Activated T-helper 17 cell treated with anti-CD3 and anti-CD28 coated beads, Interleukin-2, amount 50 U/mL, for 72 hours (primary cell): ENCODE measurements around the gene CAMSAP2. TPM values are rescaled to one million over a fixed set of nuclear protein-coding genes. Genes with fewer than 3 reads are reported as not detected.
A peak's percentile ranks its signal among the peaks of the same experiment; 100 is the strongest.

ENCODE experiments used
- ATAC-seq: fragments of 150-1000 bp; cut with Tn5 transposase; replicated peaks from 2 replicates; pipeline ENCODE4 v1.10.0; 2021; ENCODE audit warnings: mild to moderate bottlenecking, moderate library complexity
- H3K27ac Mint-ChIP-seq: one replicate; pipeline ENCODE4 v1.8.0; 2022; ENCODE audit warnings: mixed read lengths
- H3K27me3 Mint-ChIP-seq: one replicate; pipeline ENCODE4 v1.8.0; 2022; ENCODE audit warnings: mixed read lengths
- H3K36me3 Mint-ChIP-seq: one replicate; pipeline ENCODE4 v1.8.0; 2022; ENCODE audit warnings: low read depth, mild to moderate bottlenecking, mixed read lengths
- H3K4me1 Mint-ChIP-seq: one replicate; pipeline ENCODE4 v1.8.0; 2022; ENCODE audit warnings: mixed read lengths
- H3K4me3 Mint-ChIP-seq: one replicate; pipeline ENCODE4 v1.8.0; 2022; ENCODE audit warnings: mild to moderate bottlenecking, mixed read lengths
- H3K9me3 Mint-ChIP-seq: one replicate; pipeline ENCODE4 v1.8.0; 2022; ENCODE audit warnings: mixed read lengths
- total RNA-seq, 2 donors: library from RNA; stranded (reverse); gene quantifications; one replicate each; pipeline ENCODE4 v1.2.3, GENCODE V29; 2022

The CAMSAP2 gene
- total RNA-seq, 2 donors from 2014 or later: 3.4 to 5.3 TPM

DNA sequence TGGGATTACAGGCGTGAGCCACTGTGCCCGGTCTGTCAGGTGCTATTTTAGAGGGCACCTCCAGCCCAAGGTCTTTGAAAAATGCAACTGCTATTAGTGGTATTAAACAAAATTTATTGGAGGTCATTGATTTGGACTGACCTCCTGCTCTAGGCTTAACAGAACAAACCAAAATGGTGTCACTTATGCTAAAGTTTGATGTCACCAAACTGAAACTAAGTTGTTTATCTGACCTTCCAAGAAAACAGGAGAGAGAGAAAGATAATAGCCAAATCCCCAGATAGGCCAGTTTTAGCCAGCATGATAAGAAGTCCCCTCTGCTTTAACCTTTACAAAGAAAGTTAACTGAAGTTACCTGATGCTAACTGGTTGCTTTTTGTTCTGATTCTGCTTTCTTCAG lies 147.9 kb downstream of the CAMSAP2 start:
- ATAC-seq: no peak
- Mint-ChIP-seq H3K4me1 (peaks cover 26% of the 10 kb centered on the region), H3K27me3 (no peaks in the 10 kb centered on the region), H3K4me3 (peak overlapping the region; percentile 41), H3K27ac (no peak overlapping the region), H3K9me3 (no peaks in the 10 kb centered on the region), H3K36me3 (no peaks in the 10 kb centered on the region)

GRCh38 chr1:200887036-200887435 lies 148.3 kb downstream of the CAMSAP2 start:
- Mint-ChIP-seq H3K9me3 (no peaks in the 10 kb centered on the region), H3K27me3 (peaks cover 2% of the 10 kb centered on the region), H3K4me3 (peak overlapping the region; percentile 41), H3K27ac (no peak overlapping the region), H3K36me3 (no peaks in the 10 kb centered on the region), H3K4me1 (peaks cover 26% of the 10 kb centered on the region)
- no peak for ATAC-seq

DNA sequence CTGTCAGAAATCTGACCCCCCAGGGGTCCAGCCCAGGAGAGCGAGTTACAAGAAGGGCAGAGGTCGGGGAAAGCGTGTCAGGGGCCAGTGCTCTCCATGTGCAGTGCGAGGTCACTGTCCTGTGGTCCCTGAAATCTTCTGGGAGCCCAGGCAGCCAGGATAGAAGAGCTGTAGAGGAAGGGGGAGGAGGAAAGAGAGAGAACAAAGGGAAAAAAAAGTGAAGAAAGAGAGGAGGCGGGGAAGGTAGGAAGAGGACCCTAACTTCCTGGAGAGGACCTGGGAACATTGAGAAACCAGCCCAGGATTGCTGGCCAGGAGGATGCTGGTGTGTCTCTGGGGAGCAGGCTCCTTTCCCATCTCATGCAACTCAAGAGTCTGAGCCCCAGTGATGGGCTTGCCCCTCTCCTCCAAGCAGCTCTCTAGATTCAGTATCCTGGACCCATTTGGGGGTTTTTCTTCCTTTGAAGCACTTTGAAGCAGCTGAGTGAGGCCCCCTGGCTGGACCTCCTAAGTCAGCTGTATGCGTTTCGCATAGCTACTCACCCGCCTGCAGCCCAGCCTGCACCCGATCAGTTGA lies 149.2 kb downstream of the CAMSAP2 start:
- H3K9me3 Mint-ChIP-seq: no peaks in the 10 kb centered on the region
- peak overlapping the region; percentile 5 for H3K27ac Mint-ChIP-seq

DNA sequence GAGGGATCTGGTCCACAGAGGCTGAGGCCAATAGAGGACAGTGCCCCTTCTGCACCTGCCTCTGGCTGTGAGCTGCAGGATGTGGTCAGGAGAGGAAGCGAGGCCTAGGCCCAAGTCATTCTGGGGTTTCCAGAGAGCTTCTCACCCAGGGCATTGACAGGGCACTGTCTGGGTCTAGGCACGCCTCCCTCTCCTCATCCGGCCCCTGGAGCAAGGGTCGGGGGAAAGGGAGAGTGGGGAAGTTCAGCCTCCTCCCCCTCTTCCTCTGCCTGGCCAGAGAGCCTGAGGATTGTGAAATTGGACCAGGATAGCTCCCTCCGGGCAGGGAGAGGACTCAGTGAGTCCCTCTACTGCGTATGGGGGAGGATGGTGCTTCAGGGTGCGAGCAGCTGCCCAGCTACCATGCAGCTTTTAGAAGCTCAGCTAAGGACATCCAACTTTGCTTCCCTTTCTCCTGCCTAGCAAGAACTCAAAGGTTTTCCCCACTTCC lies 149.7 kb downstream of the CAMSAP2 start:
- Mint-ChIP-seq H3K36me3 (no peaks in the 10 kb centered on the region), H3K4me1 (peaks cover 26% of the 10 kb centered on the region), H3K27me3 (peaks cover 11% of the 10 kb centered on the region), H3K9me3 (no peaks in the 10 kb centered on the region), H3K27ac (peak overlapping the region; percentile 5), H3K4me3 (peak overlapping the region; percentile 43)
- ATAC-seq: peak; percentile 88

More for the DNA sequence above, 149.2 kb downstream of the CAMSAP2 start:
- Mint-ChIP-seq H3K4me1 (peaks cover 26% of the 10 kb centered on the region), H3K27me3 (peaks cover 9% of the 10 kb centered on the region), H3K4me3 (peak overlapping the region; percentile 43), H3K36me3 (no peaks in the 10 kb centered on the region)
- no peak for ATAC-seq

- H3K9me3 Mint-ChIP-seq: no peaks in the 10 kb centered on the region
- ATAC-seq: peak; percentile 83
- H3K27ac Mint-ChIP-seq: peak overlapping the region; percentile 5
- H3K4me1 Mint-ChIP-seq: peaks cover 26% of the 10 kb centered on the region
- H3K36me3 Mint-ChIP-seq: no peaks in the 10 kb centered on the region
- peaks cover 11% of the 10 kb centered on the region for H3K27me3 Mint-ChIP-seq
- peak overlapping the region; percentile 43 for H3K4me3 Mint-ChIP-seq
Measured at GRCh38 chr1:200889571-200889970, 150.9 kb downstream of the CAMSAP2 start.

DNA sequence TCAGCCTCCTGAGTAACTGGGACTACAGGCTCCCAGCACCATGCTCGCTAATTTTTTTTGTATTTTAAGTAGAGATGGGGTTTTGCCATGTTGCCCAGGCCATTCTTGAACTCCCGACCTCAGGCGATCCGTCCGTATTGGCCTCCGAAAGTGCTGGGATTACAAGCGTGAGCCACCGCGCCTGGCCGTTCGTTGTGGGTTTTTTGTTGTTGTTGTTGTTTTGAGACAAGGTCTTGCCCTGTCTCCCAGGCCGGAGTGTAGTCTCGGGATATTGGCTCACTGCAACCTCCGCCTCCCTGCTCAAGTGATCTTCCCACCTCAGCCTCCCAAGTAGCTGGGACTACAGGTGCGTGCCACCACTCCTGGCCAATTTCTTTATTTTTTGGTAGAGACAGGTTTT lies 151.3 kb downstream of the CAMSAP2 start:
- no peaks in the 10 kb centered on the region for H3K36me3 Mint-ChIP-seq
- no peak for ATAC-seq
- H3K27me3 Mint-ChIP-seq: peaks cover 11% of the 10 kb centered on the region
- peaks cover 26% of the 10 kb centered on the region for H3K4me1 Mint-ChIP-seq
- H3K9me3 Mint-ChIP-seq: no peaks in the 10 kb centered on the region
- H3K4me3 Mint-ChIP-seq: peak overlapping the region; percentile 43
- H3K27ac Mint-ChIP-seq: no peak overlapping the region

DNA sequence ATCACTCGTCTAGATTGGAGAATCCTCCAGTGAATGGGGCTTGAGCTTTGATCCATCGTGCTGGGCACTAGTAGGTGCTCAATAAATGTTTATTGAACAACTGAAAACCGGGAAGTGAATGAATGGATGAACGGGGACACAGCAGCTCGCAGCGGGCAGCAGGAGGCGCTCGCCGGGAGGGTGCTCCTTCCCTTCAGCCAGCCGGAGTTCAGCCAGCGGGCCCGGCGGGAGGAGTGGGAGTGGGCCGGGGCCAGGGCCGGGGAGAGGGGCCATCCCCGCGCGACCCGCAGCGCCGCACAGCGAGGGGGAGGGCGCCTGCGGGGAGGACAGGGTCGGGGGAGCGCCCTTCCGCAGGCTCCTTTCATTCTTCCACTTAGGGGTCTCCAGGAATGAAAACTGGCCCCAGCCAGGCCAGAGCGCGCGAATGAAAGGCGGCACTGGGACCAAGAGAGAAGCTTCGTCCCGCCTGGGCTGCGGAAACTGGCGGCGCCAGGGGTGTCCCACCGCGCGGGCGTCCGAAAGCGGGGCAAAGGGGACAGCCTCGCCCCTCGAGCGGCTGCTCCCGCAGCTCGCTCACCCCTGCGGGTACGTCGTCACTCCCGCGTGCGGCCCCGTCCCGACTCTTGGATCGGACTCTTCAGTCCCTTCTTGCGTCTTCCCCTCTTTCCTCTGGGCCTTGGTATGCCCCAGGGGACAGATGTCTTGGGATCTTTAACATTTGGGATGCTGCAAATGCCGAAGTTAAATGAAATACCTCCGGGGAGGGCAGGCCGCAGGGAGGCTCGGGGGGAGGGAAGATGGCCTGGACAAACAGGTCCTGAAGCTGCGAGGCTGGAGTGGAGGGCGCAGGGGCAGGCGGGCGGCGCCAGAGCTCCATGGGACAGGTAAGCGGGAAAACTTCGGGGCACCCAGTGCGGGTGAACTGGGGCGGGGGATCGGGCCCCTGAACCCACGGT lies 152.4 kb downstream of the CAMSAP2 start:
- Mint-ChIP-seq H3K27ac (no peak overlapping the region), H3K4me3 (peak overlapping the region; percentile 43), H3K36me3 (no peaks in the 10 kb centered on the region), H3K4me1 (peaks cover 26% of the 10 kb centered on the region), H3K9me3 (no peaks in the 10 kb centered on the region), H3K27me3 (peaks cover 11% of the 10 kb centered on the region)
- ATAC-seq: no peak

DNA sequence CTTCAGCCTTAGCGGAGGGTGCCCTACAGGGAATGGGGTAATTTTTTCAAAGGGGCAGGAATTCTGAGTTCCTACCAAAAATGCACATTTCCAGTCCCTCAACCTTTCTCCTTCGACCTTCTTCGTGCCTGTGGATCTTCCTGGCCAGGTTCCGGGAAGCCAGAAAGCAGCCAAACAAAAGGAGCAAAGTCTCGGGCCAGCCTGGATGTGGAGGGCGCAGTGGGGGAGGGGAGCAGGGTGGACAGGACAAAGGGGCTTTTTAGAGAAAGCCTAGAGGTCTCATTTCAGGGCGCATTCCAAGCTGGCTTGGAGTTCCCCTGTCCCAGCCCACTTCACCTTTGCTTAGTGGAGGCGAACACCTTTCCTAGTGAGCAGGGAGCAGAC lies 153.1 kb downstream of the CAMSAP2 start:
- Mint-ChIP-seq H3K27ac (no peak overlapping the region), H3K4me1 (peaks cover 26% of the 10 kb centered on the region), H3K9me3 (no peaks in the 10 kb centered on the region), H3K27me3 (peaks cover 11% of the 10 kb centered on the region), H3K4me3 (peak overlapping the region; percentile 43), H3K36me3 (no peaks in the 10 kb centered on the region)
- no peak for ATAC-seq

DNA sequence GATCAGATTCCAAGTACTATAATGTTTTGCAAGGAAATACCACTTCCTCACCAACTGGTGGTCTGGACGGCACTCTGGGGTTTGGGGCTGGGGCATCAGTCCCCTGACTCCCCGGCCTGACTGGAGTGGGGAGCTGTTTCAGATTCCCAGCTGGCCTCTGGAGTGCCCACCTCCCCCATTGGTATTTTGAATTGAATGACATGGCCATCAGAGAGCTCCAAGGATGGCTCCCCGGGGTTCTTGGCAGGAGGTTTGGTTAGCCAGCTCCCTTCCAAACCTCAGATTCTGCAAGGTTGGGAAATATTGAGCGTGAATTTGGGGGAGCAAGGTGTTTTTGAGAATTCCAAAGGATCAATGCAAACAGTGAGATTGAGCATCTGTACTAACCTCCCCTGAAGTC lies 153.9 kb downstream of the CAMSAP2 start:
- Mint-ChIP-seq H3K9me3 (no peaks in the 10 kb centered on the region), H3K27ac (no peak overlapping the region), H3K27me3 (peaks cover 11% of the 10 kb centered on the region), H3K4me3 (no peak overlapping the region), H3K36me3 (no peaks in the 10 kb centered on the region), H3K4me1 (peaks cover 25% of the 10 kb centered on the region)
- ATAC-seq: no peak

DNA sequence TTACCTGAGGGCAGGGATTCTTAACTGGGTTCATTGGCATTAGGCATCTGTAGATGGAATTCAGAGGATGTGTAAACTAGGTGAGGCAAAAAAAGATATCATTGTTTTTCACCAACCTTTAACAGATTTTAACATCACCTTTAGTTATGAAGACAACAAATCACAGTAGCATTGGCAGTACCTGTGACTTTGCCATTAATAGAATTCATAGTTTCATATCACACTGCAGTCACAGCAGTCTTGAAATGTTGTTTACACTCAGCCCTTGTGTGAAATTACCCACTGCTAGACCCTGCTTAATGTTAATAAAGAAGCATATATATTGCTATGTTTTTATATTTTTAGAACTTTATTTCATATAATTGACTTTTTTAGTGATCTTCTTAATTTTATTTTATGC lies 154.3 kb downstream of the CAMSAP2 start:
- Mint-ChIP-seq H3K4me1 (peaks cover 21% of the 10 kb centered on the region), H3K4me3 (no peak overlapping the region), H3K27ac (no peak overlapping the region), H3K9me3 (no peaks in the 10 kb centered on the region), H3K36me3 (no peaks in the 10 kb centered on the region), H3K27me3 (peaks cover 11% of the 10 kb centered on the region)
- no peak for ATAC-seq

GRCh38 chr1:200893411-200893901 lies 154.8 kb downstream of the CAMSAP2 start:
- Mint-ChIP-seq H3K36me3 (no peaks in the 10 kb centered on the region), H3K27ac (no peak overlapping the region), H3K9me3 (no peaks in the 10 kb centered on the region), H3K4me1 (peaks cover 19% of the 10 kb centered on the region), H3K4me3 (no peak overlapping the region), H3K27me3 (peaks cover 11% of the 10 kb centered on the region)
- no peak for ATAC-seq

DNA sequence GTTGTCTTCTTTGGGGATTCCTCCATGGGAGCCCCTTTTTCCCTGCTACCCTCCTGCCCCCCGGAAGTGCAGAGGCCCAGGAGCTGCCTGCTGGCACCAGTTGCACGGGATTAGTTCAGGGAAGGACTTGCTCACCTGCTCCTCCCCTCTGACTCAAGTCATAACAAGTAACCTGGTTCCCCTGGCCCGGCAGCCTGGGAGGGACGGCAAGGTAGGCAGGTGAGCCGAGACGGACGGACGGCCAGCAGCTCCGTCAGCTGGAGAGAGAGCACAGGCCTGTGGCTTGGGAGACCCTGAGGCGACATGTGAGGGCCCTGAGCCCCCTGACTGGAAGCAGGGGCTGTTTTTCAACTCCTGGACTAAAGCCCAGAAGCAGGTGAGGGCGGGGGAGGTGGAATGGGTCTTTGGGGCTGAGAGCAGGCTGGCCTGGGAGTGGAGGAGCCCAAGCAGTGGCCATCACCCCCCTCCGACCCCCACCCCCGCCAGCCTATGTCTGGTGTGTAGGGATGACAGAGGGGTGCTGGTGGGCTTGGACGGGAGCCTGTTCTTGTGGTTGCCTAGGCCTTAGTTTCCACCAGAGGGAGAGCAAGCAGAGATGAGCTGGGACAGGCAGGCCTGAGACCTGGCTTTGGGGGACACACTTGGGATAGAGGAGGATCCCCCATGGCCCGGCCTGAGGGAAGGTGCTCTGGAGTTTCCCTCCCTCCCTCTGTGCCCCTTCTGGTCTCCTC lies 156.2 kb downstream of the CAMSAP2 start, which contains the start of gene INAVA:
Gene INAVA (plus strand): TSS at position 189 of the 731 bp plus-strand sequence. CDS start 3,501 bp downstream, outside the sequence.
- H3K27me3 Mint-ChIP-seq: peaks cover 19% of the 10 kb centered on the region
- peaks cover 6% of the 10 kb centered on the region for H3K4me1 Mint-ChIP-seq
- H3K9me3 Mint-ChIP-seq: no peaks in the 10 kb centered on the region
- H3K4me3 Mint-ChIP-seq: no peak within 1 kb of the TSS
- H3K27ac Mint-ChIP-seq: no peak within 1 kb of the TSS
- ATAC-seq: no peak
- no peaks in the 10 kb centered on the region for H3K36me3 Mint-ChIP-seq

GRCh38 chr1:200895443-200895789 lies 156.7 kb downstream of the CAMSAP2 start:
- Mint-ChIP-seq H3K27ac (no peak overlapping the region), H3K9me3 (no peaks in the 10 kb centered on the region), H3K4me1 (peaks cover 5% of the 10 kb centered on the region), H3K27me3 (peaks cover 19% of the 10 kb centered on the region), H3K4me3 (no peak overlapping the region), H3K36me3 (no peaks in the 10 kb centered on the region)
- no peak for ATAC-seq

DNA sequence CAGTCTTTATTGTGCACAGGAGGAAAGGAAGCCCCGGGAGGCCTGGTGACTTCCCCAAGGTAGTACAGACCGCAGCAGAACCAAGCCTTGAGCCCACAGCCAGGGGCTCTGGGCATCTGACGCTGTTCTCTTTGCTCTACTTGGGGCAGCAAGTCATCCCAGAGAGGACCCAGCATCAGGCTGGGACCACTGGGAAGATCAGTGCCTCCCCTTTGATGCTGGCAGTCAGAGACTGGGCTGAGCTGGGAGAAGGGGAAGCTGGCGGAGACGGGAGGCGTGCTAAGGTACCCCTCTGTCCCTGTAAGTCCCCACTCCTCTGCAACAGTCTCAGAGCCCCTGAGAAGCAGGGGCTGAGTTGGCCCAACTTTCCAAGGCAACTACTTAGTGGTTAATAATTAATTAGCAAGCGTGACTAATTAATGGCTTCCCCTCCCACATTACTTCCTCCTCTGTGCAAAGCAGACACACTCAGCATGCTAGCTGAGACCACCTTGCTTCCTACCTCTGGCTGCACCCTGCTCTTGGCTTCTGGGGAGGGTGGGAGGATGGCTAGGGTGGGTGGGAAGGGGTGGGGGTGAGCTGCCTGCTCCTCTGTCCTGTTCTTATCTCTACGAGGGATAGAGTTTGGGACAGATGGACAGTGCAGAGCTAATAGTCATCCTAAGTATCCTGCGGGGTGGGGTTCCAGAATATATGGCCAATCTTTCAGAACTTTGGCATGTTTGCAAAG lies 157.3 kb downstream of the CAMSAP2 start:
- Mint-ChIP-seq H3K27me3 (peaks cover 19% of the 10 kb centered on the region), H3K27ac (no peak overlapping the region), H3K4me1 (no peaks in the 10 kb centered on the region), H3K4me3 (no peak overlapping the region), H3K9me3 (no peaks in the 10 kb centered on the region), H3K36me3 (no peaks in the 10 kb centered on the region)
- no peak for ATAC-seq
